ENCODE data around the gene ATP6V1B1. TPM values are rescaled to one million over a fixed set of nuclear protein-coding genes. Genes with fewer than 3 reads are reported as not detected.

The ATP6V1B1 gene
- total and polyA plus RNA-seq, 2 experiments from 2014 or later: not detected

GRCh38 chr2:70904371-70905216 lies 31.1 kb upstream of the ATP6V1B1 start (continued):
- TF ChIP-seq ZNF462 (CRISPR knock-in tag; IDR thresholded peaks at IDR 0.05) (no peak), EZH2 (IDR thresholded peaks at IDR 0.05; ENCODE audit: low read depth, unreplicated experiment) (peak; percentile 83), CREB1 (CRISPR knock-in tag; IDR thresholded peaks at IDR 0.05; ENCODE audit: low read depth) (no peak)

- Histone ChIP-seq H4K20me1 (replicated peaks; ENCODE audit: insufficient read depth) (peaks cover 27% of the 10 kb centered on the region), H3K79me2 (replicated peaks; ENCODE audit: insufficient read depth) (no peaks in the 10 kb centered on the region), H3K27ac (ENCODE audit: low read depth) (no peak overlapping the region), H3K4me1 (ENCODE audit: insufficient read depth) (peaks cover 50% of the 10 kb centered on the region), H3K27me3 (ENCODE audit: insufficient read depth) (peaks cover 100% of the 10 kb centered on the region), H3K9me2 (ENCODE audit: insufficient read depth) (no peaks in the 10 kb centered on the region), H3K4me3 (no peak overlapping the region), H3F3A (replicated peaks; ENCODE audit: low read depth) (0 out of 2 replicates have a peak, but pooled peaks cover 22% of the 10 kb centered on the region), H3K4me2 (no peak overlapping the region), H3K36me3 (ENCODE audit: insufficient read depth) (no peaks in the 10 kb centered on the region), H2AFZ (no peak overlapping the region)
- Mint-ChIP-seq H3K27ac (no peak overlapping the region), H3K9me3 (peaks cover 3% of the 10 kb centered on the region; the same call in 1 of the 3 replicates), H3K27me3 (ENCODE audit: insufficient read depth, low read depth, poor library complexity) (peaks cover 87% of the 10 kb centered on the region), H3K4me1 (peaks cover 39% of the 10 kb centered on the region), H3K36me3 (ENCODE audit: low read depth) (no peaks in the 10 kb centered on the region), H3K4me3 (no peak overlapping the region)
- ATAC-seq: peak; percentile 4; the same call in 2 of the 3 replicates
- DNase-seq (ENCODE audit: low spot score): no peak
- TF ChIP-seq STAT1 (IDR thresholded peaks at IDR 0.05; ENCODE audit: unreplicated experiment) (no peak), REST (IDR thresholded peaks at IDR 0.05; ENCODE audit: unreplicated experiment) (no peak), JUNB (IDR thresholded peaks at IDR 0.05; ENCODE audit: unreplicated experiment) (no peak), EZH2 (IDR thresholded peaks at IDR 0.05; ENCODE audit: low read depth, unreplicated experiment) (peak; percentile 75), ZNF331 (CRISPR knock-in tag; IDR thresholded peaks at IDR 0.05; ENCODE audit: low read depth) (no peak), NANOG (IDR thresholded peaks at IDR 0.05; ENCODE audit: borderline replicate concordance) (no peak), CTCF (conservative IDR thresholded peaks at IDR 0.05; ENCODE audit: low read depth in 2 of 2) (no peak), EZH2phosphoT487 (IDR thresholded peaks at IDR 0.05; ENCODE audit: unreplicated experiment) (peak; percentile 73)
Observed at GRCh38 chr2:70905443-70906421, 30.0 kb upstream of the ATP6V1B1 start.
